Common myeloid progenitor, CD34-positive (primary cell): ENCODE data around the gene KDM2A.

Source experiments
- CTCF ChIA-PET: fragments of 350-600 bp; sonication (Branson Sonifier 250); formaldehyde crosslinking; loops from one replicate; lab custom pipeline; 2021; ENCODE audit warnings: antibody characterized with exemption; lab: Charles Lee
- POLR2A ChIA-PET: fragments of 350-600 bp; sonication (Branson Sonifier 250); formaldehyde crosslinking; loops from one replicate; lab custom pipeline; 2021; ENCODE audit warnings: antibody characterized with exemption; lab: Charles Lee
- DNase-seq, 3 donors: peaks; one replicate each; pipeline versions ENCODE4 v3.0.0 to v3.0.0-alpha.2; 2013
- H3K27ac ChIP-seq, 2 experiments: 1 replicate in 1 of 2; 2 replicates in 1 of 2; pipeline ENCODE4 v1.7.0; 2013; ENCODE audit warnings: inconsistent platforms in 2 of 2, low read length in 2 of 2, mild to moderate bottlenecking in 2 of 2, low read depth in 1 of 2, moderate library complexity in 1 of 2; ENCODE audit not compliant: severe bottlenecking in 2 of 2, insufficient read depth in 1 of 2, poor library complexity in 1 of 2
- H3K27me3 ChIP-seq, 5 experiments: replicated peaks in 2 of 5; 1 replicate in 3 of 5; 2 replicates in 2 of 5; pipeline versions ENCODE4 v1.6.1 to v1.7.0; 2013; ENCODE audit warnings: low read length in 4 of 5, mild to moderate bottlenecking in 2 of 5, moderate library complexity in 2 of 5, inconsistent platforms in 1 of 5; ENCODE audit not compliant: insufficient read depth in 5 of 5, control insufficient read depth in 4 of 5
- H3K36me3 ChIP-seq, 4 experiments: 1 replicate in 2 of 4; 2 replicates in 2 of 4; pipeline versions ENCODE4 v1.6.1 to v1.7.0; 2013; ENCODE audit warnings: low read length in 3 of 4, control low read depth in 1 of 4, mild to moderate bottlenecking in 1 of 4; ENCODE audit not compliant: control insufficient read depth in 4 of 4, insufficient read depth in 4 of 4
- H3K4me1 ChIP-seq, 4 experiments: 1 replicate in 3 of 4; 2 replicates in 1 of 4; pipeline versions ENCODE4 v1.6.1 to v1.7.1; 2013; ENCODE audit warnings: low read length in 3 of 4, mild to moderate bottlenecking in 3 of 4, control low read depth in 1 of 4, inconsistent platforms in 1 of 4, moderate library complexity in 1 of 4; ENCODE audit not compliant: control insufficient read depth in 4 of 4, insufficient read depth in 4 of 4; ENCODE audit errors: control extremely low read depth in 1 of 4
- H3K4me3 ChIP-seq, 7 experiments: 1 replicate in 4 of 7; 2 replicates in 3 of 7; pipeline versions ENCODE4 v1.5.1 to v1.7.0; 2013; ENCODE audit warnings: mild to moderate bottlenecking in 7 of 7, low read length in 6 of 7, moderate library complexity in 6 of 7, inconsistent platforms in 2 of 7, low read depth in 2 of 7, control low read depth in 1 of 7; ENCODE audit not compliant: insufficient read depth in 4 of 7, control insufficient read depth in 1 of 7; ENCODE audit errors: extremely low read depth in 1 of 7
- H3K9me3 ChIP-seq, 5 experiments: 1 replicate in 4 of 5; 2 replicates in 1 of 5; pipeline versions ENCODE4 v1.6.1 to v1.7.1; 2013; ENCODE audit warnings: low read length in 4 of 5, mild to moderate bottlenecking in 2 of 5, inconsistent platforms in 1 of 5, low read depth in 1 of 5, moderate library complexity in 1 of 5; ENCODE audit not compliant: control insufficient read depth in 4 of 5, insufficient read depth in 2 of 5; ENCODE audit errors: control extremely low read depth in 1 of 5
- WGBS: methylation state at CpG from one replicate; pipeline ENCODE4 v1.1.5; 2013; ENCODE audit not compliant: insufficient coverage; 5-methylcytosine and 5-hydroxymethylcytosine counted together

Gene KDM2A

DNA sequence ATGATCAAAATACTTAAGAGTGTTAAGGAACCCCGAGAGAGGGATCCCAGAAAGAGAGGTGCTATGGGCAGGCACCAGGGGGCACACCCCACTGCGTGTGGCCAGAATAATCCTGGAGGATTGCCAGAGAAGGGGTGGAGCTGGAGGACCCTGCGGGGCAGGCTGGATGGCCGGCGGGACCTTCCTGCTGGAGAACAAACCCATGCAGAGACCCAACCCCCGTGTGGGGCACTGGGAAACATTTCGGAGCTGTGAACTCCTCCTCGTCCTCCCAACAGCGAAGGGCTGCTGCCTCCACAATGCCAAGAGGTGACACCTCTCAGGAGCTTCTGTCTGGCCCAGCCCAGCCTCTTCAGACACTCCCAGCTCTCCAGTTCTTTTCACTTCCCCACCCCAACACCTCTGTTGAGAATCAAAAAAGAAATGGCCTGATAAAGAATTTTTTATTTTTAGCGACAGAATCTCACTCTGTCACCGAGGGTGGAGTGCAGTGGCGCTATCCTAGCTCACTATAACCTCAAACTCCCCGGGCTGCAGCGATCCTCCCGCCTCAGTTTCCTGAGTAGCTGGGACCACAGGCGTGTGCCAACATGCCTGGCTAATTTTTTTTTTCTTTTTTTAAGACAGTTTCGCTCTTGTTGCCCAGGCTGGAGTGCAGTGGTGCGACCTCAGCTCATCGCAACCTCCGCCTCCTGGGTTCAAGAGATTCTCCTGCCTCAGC is 36.8 kb upstream of the KDM2A start:
- 18% methylated on average over 19 of the region's 20 CpGs for WGBS
- Histone ChIP-seq H3K27me3 (peaks cover 0 to 3% (median 0%) of the 10 kb centered on the region in 5 experiments), H3K4me3 (peak overlapping the region in 4 of 7 experiments; percentile 13 to 64 (median 52)), H3K9me3 (no peaks in the 10 kb centered on the region), H3K27ac (no peak overlapping the region), H3K36me3 (no peaks in the 10 kb centered on the region), H3K4me1 (peaks cover 0 to 13% (median 11%) of the 10 kb centered on the region in 4 experiments)
- peak; percentile 26 to 36 (median 36) for DNase-seq
- POLR2A ChIA-PET, result interaction anchor here (0.8 kb wide), 1 partner anchor 37 kb away, joined by 5 read pairs; the partner anchor contains the start of gene KDM2A
- CTCF ChIA-PET, result interaction anchor here (0.6 to 3.7 kb wide), 17 partner anchors 9 to 300 kb away, joined by 3 to 41 read pairs (median 5); no protein-coding TSS in a partner anchor

DNA sequence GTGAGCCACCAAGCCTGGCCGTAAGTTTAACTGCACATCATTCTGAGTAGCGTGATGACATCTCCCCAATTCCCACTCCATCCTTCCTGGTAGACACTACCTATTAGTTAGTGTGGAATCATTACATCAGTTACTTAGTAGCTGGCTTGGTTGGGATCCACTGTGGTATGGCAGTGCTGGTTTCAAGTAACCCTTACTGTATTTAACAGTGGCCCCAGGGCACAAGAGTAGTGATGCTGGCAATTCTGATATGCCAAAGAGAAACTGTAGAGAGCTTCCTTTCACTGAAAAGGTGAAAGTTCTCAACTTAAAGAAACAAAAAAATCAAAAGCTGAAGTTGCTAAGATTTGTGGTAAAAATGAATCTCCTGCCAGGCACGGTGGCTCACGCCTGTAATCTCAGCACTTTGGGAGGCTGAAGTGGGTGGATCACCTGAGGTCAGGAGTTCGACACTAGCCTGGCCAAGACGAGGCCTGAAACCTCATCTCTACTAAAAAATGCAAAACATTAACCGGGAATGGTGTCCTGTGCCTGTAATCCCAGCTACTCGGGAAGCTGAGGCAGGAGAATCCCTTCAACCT is 35.2 kb upstream of the KDM2A start:
- POLR2A ChIA-PET, result no interaction called here
- no peaks in the 10 kb centered on the region for H3K27me3 ChIP-seq
- WGBS, result 95% methylated on average over 6 of the region's 8 CpGs

DNA sequence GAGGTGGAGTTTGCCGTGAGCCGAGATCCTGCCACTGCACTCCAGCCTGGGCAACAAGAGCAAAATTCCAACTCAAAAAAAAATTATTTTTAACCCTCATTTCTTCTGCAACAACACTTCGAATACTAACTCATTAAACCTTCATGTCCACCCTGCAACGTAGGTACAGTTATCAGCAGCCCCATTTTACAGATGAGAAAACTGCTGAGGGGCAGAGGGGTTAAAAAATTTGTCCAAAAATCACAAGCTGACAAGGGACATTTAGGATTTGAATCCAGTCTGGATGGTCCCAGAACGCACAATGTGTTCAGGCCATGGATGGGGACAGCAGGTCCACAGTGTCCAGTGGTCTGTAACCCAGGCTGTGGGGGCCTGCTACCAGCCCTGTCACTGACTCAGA is 33.4 kb upstream of the KDM2A start:
- no peaks in the 10 kb centered on the region for H3K36me3 ChIP-seq
- no peaks in the 10 kb centered on the region for H3K27me3 ChIP-seq
- no peak overlapping the region for H3K4me3 ChIP-seq
- no peak for DNase-seq
- CTCF ChIA-PET, result interaction anchor here (1.7 to 1.9 kb wide), 2 partner anchors 12 to 29 kb away, joined by 5 to 6 read pairs; no protein-coding TSS in a partner anchor
- H3K27ac ChIP-seq, result no peak overlapping the region
- WGBS, result 100% methylated on average over 2 of the region's 5 CpGs
- H3K4me1 ChIP-seq, result peaks cover 0 to 13% (median 11%) of the 10 kb centered on the region in 4 experiments
- H3K9me3 ChIP-seq, result no peaks in the 10 kb centered on the region
- POLR2A ChIA-PET, result no interaction called here

More for the DNA sequence above, 35.2 kb upstream of the KDM2A start:
- CTCF ChIA-PET, result interaction anchor here (0.7 to 3.4 kb wide), 5 partner anchors 8 to 116 kb away, joined by 3 to 9 read pairs (median 3); no protein-coding TSS in a partner anchor
- H3K4me3 ChIP-seq, result no peak overlapping the region
- no peaks in the 10 kb centered on the region for H3K36me3 ChIP-seq
- H3K9me3 ChIP-seq, result no peaks in the 10 kb centered on the region
- DNase-seq, result no peak
- H3K4me1 ChIP-seq, result peaks cover 0 to 13% (median 11%) of the 10 kb centered on the region in 4 experiments
- H3K27ac ChIP-seq, result no peak overlapping the region

- H3K4me1 ChIP-seq, result no peaks in the 10 kb centered on the region
- no peaks in the 10 kb centered on the region for H3K27me3 ChIP-seq
- no peaks in the 10 kb centered on the region for H3K9me3 ChIP-seq
- no peak overlapping the region for H3K27ac ChIP-seq
- ChIA-PET POLR2A (no interaction called here), CTCF (interaction anchor here (1.2 kb wide), 1 partner anchor 78 kb away, joined by 3 read pairs; no protein-coding TSS in a partner anchor)
- WGBS, result 100% methylated on average over 8 of the region's 8 CpGs
- DNase-seq, result no peak
- no peak overlapping the region for H3K4me3 ChIP-seq
- no peaks in the 10 kb centered on the region for H3K36me3 ChIP-seq
Measured at GRCh38 chr11:67090717-67091116, 28.3 kb upstream of the KDM2A start.

- H3K4me3 ChIP-seq, result no peak overlapping the region
- ChIA-PET POLR2A (no interaction called here), CTCF (interaction anchor here (1.1 to 2.8 kb wide), 3 partner anchors 13 to 77 kb away, joined by 3 to 9 read pairs (median 4); no protein-coding TSS in a partner anchor)
- 83% methylated on average over 1 of the region's 1 CpG for WGBS
- no peaks in the 10 kb centered on the region for H3K27me3 ChIP-seq
- H3K27ac ChIP-seq, result no peak overlapping the region
- no peak for DNase-seq
- H3K9me3 ChIP-seq, result no peaks in the 10 kb centered on the region
- H3K4me1 ChIP-seq, result peaks cover 0 to 9% (median 3%) of the 10 kb centered on the region in 4 experiments
- H3K36me3 ChIP-seq, result no peaks in the 10 kb centered on the region
Measured at GRCh38 chr11:67095214-67095507, 23.9 kb upstream of the KDM2A start.

DNA sequence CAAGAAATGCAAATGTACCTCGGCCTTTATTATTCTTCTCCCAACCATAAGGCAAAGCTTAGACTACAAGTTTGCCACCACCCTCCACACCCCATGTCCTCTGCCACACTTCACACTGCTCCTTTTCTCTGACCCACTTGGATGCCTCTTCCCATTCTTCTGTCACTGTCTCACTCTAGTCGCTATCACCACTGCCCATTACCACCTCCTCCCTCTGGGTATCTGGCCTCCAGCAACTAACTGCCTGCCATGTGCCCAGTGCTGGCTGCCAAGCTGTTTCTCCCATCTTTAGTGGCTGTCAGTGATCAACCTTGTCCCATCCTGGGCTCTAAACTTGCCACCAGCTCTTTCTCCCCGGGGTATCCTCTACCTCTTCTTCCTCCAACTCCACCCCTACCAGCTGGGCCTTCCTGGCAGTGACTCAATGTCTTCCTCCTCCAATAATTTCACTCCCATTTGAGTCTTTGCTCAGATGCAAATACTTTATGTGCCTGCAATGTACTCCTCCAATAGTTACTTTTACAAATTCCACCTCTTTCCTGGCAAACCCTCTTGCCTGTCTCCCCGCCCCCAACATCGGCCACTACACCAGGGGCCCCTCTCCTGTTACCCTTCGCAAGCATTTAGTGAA is 20.1 kb upstream of the KDM2A start:
- ChIA-PET POLR2A (no interaction called here), CTCF (interaction anchor here (1.2 kb wide), 1 partner anchor 16 kb away, joined by 4 read pairs; no protein-coding TSS in a partner anchor)
- no peaks in the 10 kb centered on the region for H3K27me3 ChIP-seq
- peaks cover 0 to 20% (median 7%) of the 10 kb centered on the region in 4 experiments for H3K4me1 ChIP-seq
- DNase-seq, result no peak
- H3K4me3 ChIP-seq, result no peak overlapping the region
- no peak overlapping the region for H3K27ac ChIP-seq
- no peaks in the 10 kb centered on the region for H3K9me3 ChIP-seq
- WGBS, result 85% methylated on average over 6 of the region's 6 CpGs
- no peaks in the 10 kb centered on the region for H3K36me3 ChIP-seq
